ENCODE measurements around the gene CCNF.

CCNF gene

DNA sequence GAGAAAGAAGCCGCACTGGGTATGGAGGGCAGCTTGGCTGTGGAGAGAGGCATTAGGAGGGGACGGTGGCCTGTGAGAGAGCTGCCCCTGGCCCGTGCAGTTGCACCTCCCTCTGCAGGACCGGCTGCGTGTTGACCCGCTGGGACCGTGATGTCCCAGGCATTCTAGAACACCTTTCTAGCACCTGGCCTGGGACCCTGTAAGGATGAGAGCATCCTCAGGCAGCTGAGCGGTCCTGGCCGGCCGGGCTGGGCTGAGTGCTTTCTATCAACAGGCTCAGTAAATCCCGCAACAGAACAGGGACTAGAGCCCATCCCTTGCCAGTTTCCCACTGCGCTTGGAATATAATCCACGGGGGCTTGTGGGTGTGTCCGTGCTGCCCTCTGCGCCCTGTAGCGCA, 60.3 kb downstream of the CCNF start:
- H3K9me3 Mint-ChIP-seq: no peaks in the 10 kb centered on the region
- no peak overlapping the region for H3K27ac Mint-ChIP-seq (ENCODE audit: low read depth)
- H3K4me1 Mint-ChIP-seq: peaks cover 18% of the 10 kb centered on the region
- no peak for ATAC-seq (replicated peaks; ENCODE audit: extremely low read depth, poor library complexity, severe bottlenecking)
- H3K36me3 Mint-ChIP-seq (ENCODE audit: insufficient read depth): peaks cover 2% of the 10 kb centered on the region
- H3K27me3 Mint-ChIP-seq: no peaks in the 10 kb centered on the region
- no peak overlapping the region for H3K4me3 Mint-ChIP-seq
- DNase-seq (ENCODE audit: low spot score in 2 of 2): no peak

GRCh38 chr16:2490190-2491105, 61.2 kb downstream of the CCNF start:
- no peak overlapping the region for H3K4me3 Mint-ChIP-seq
- H3K4me1 Mint-ChIP-seq: peaks cover 13% of the 10 kb centered on the region
- H3K27me3 Mint-ChIP-seq: no peaks in the 10 kb centered on the region
- ATAC-seq (replicated peaks; ENCODE audit: extremely low read depth, poor library complexity, severe bottlenecking): no peak
- no peak for DNase-seq (ENCODE audit: low spot score in 2 of 2)
- no peaks in the 10 kb centered on the region for H3K9me3 Mint-ChIP-seq
- peaks cover 2% of the 10 kb centered on the region for H3K36me3 Mint-ChIP-seq (ENCODE audit: insufficient read depth)
- H3K27ac Mint-ChIP-seq (ENCODE audit: low read depth): no peak overlapping the region

GRCh38 chr16:2492292-2492691, 63.0 kb downstream of the CCNF start:
- no peaks in the 10 kb centered on the region for H3K27me3 Mint-ChIP-seq
- no peaks in the 10 kb centered on the region for H3K9me3 Mint-ChIP-seq
- ATAC-seq (replicated peaks; ENCODE audit: extremely low read depth, poor library complexity, severe bottlenecking): no peak
- H3K27ac Mint-ChIP-seq (ENCODE audit: low read depth): no peak overlapping the region
- H3K4me1 Mint-ChIP-seq: peaks cover 5% of the 10 kb centered on the region
- peaks cover 2% of the 10 kb centered on the region for H3K36me3 Mint-ChIP-seq (ENCODE audit: insufficient read depth)
- H3K4me3 Mint-ChIP-seq: no peak overlapping the region
- DNase-seq (ENCODE audit: low spot score in 2 of 2): no peak

- no peak overlapping the region for H3K4me3 Mint-ChIP-seq
- H3K27ac Mint-ChIP-seq (ENCODE audit: low read depth): no peak overlapping the region
These were observed 64.4 kb downstream of the CCNF start for GRCh38 chr16:2493605-2494004.

DNA sequence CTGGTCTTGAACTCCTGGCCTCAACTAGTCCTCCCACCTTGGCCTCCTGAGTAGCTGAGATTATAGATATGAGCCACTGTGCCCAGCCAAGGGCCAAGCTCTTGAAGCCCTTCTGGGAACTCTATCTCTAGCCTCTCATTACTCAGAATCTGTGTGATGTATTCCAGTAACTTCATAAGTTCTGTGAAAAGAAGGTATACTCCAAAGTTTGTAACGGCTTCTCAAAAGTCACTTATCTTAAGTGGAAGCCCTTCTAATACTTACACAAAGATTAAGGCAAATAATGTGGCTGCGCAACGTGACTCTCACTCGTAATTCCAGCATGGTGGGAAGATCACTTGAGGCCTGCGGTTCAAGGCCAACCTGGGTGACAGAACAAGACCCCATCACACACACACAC, 65.4 kb downstream of the CCNF start:
- no peak for ATAC-seq (replicated peaks; ENCODE audit: extremely low read depth, poor library complexity, severe bottlenecking)
- no peaks in the 10 kb centered on the region for H3K27me3 Mint-ChIP-seq
- no peaks in the 10 kb centered on the region for H3K9me3 Mint-ChIP-seq
- peaks cover 3% of the 10 kb centered on the region for H3K36me3 Mint-ChIP-seq (ENCODE audit: insufficient read depth)
- H3K27ac Mint-ChIP-seq (ENCODE audit: low read depth): no peak overlapping the region
- DNase-seq (ENCODE audit: low spot score in 2 of 2): no peak
- H3K4me1 Mint-ChIP-seq: no peaks in the 10 kb centered on the region
- no peak overlapping the region for H3K4me3 Mint-ChIP-seq

More at GRCh38 chr16:2493605-2494004, 64.4 kb downstream of the CCNF start:
- H3K36me3 Mint-ChIP-seq (ENCODE audit: insufficient read depth): peaks cover 2% of the 10 kb centered on the region
- ATAC-seq (replicated peaks; ENCODE audit: extremely low read depth, poor library complexity, severe bottlenecking) (no peak), DNase-seq (ENCODE audit: low spot score in 2 of 2) (no peak)
- H3K9me3 Mint-ChIP-seq: no peaks in the 10 kb centered on the region
- H3K4me1 Mint-ChIP-seq: no peaks in the 10 kb centered on the region
- no peaks in the 10 kb centered on the region for H3K27me3 Mint-ChIP-seq

- no peak for ATAC-seq (replicated peaks; ENCODE audit: extremely low read depth, poor library complexity, severe bottlenecking)
- H3K27ac Mint-ChIP-seq (ENCODE audit: low read depth): no peak overlapping the region
These were observed 65.8 kb downstream of the CCNF start for GRCh38 chr16:2495041-2495440.

GRCh38 chr16:2496223-2497115, 67.2 kb downstream of the CCNF start:
- H3K4me1 Mint-ChIP-seq: no peaks in the 10 kb centered on the region
- H3K4me3 Mint-ChIP-seq: no peak overlapping the region
- no peak overlapping the region for H3K27ac Mint-ChIP-seq (ENCODE audit: low read depth)
- ATAC-seq (replicated peaks; ENCODE audit: extremely low read depth, poor library complexity, severe bottlenecking) (no peak), DNase-seq (ENCODE audit: low spot score in 2 of 2) (no peak)
- H3K27me3 Mint-ChIP-seq: no peaks in the 10 kb centered on the region
- H3K36me3 Mint-ChIP-seq (ENCODE audit: insufficient read depth): peaks cover 3% of the 10 kb centered on the region
- no peaks in the 10 kb centered on the region for H3K9me3 Mint-ChIP-seq

More at GRCh38 chr16:2495041-2495440, 65.8 kb downstream of the CCNF start:
- Mint-ChIP-seq H3K4me3 (no peak overlapping the region), H3K27me3 (no peaks in the 10 kb centered on the region), H3K36me3 (ENCODE audit: insufficient read depth) (peaks cover 3% of the 10 kb centered on the region), H3K4me1 (no peaks in the 10 kb centered on the region), H3K9me3 (no peaks in the 10 kb centered on the region)
- no peak for DNase-seq (ENCODE audit: low spot score in 2 of 2)

GRCh38 chr16:2497116-2497630, 67.9 kb downstream of the CCNF start:
- DNase-seq (ENCODE audit: low spot score in 2 of 2): no peak
- Mint-ChIP-seq H3K36me3 (ENCODE audit: insufficient read depth) (peaks cover 4% of the 10 kb centered on the region), H3K4me3 (no peak overlapping the region), H3K4me1 (no peaks in the 10 kb centered on the region), H3K27ac (ENCODE audit: low read depth) (peak overlapping the region; percentile 77), H3K27me3 (no peaks in the 10 kb centered on the region), H3K9me3 (no peaks in the 10 kb centered on the region)
- ATAC-seq (replicated peaks; ENCODE audit: extremely low read depth, poor library complexity, severe bottlenecking): no peak

- no peak for ATAC-seq (replicated peaks; ENCODE audit: extremely low read depth, poor library complexity, severe bottlenecking)
These were observed 68.6 kb downstream of the CCNF start for GRCh38 chr16:2497695-2498484.

GRCh38 chr16:2498531-2499253, 69.4 kb downstream of the CCNF start:
- H3K9me3 Mint-ChIP-seq: no peaks in the 10 kb centered on the region
- ATAC-seq (replicated peaks; ENCODE audit: extremely low read depth, poor library complexity, severe bottlenecking): no peak
- H3K36me3 Mint-ChIP-seq (ENCODE audit: insufficient read depth): peaks cover 4% of the 10 kb centered on the region
- no peaks in the 10 kb centered on the region for H3K27me3 Mint-ChIP-seq
- no peak overlapping the region for H3K27ac Mint-ChIP-seq (ENCODE audit: low read depth)
- no peak overlapping the region for H3K4me3 Mint-ChIP-seq
- no peak for DNase-seq (ENCODE audit: low spot score in 2 of 2)
- no peaks in the 10 kb centered on the region for H3K4me1 Mint-ChIP-seq

More at GRCh38 chr16:2497695-2498484, 68.6 kb downstream of the CCNF start:
- Mint-ChIP-seq H3K9me3 (no peaks in the 10 kb centered on the region), H3K27me3 (no peaks in the 10 kb centered on the region), H3K27ac (ENCODE audit: low read depth) (peak overlapping the region; percentile 77), H3K4me1 (no peaks in the 10 kb centered on the region), H3K4me3 (no peak overlapping the region), H3K36me3 (ENCODE audit: insufficient read depth) (peaks cover 4% of the 10 kb centered on the region)
- no peak for DNase-seq (ENCODE audit: low spot score in 2 of 2)

DNA sequence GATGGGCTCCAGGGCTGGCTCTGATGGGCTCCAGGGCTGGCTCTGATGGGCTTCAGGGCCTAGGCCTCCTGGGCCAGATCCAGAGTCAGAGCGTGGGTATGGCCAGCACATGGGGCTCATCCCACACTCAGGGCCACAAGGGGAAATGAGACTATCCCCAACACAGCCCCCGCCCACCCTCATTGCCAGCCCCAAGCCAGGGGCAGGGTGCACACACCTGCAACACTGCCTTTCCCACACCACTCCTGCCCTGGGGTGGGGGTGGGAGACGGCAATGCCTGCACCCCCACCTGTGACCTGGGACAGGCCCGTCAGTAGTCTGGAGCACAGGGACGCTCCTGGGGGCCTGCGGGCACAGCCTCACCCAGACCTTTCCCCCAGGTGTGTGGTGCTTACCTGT, 70.2 kb downstream of the CCNF start:
- Mint-ChIP-seq H3K4me3 (no peak overlapping the region), H3K27ac (ENCODE audit: low read depth) (no peak overlapping the region), H3K9me3 (no peaks in the 10 kb centered on the region), H3K27me3 (no peaks in the 10 kb centered on the region), H3K36me3 (ENCODE audit: insufficient read depth) (peaks cover 4% of the 10 kb centered on the region), H3K4me1 (no peaks in the 10 kb centered on the region)
- DNase-seq (ENCODE audit: low spot score in 2 of 2) (no peak), ATAC-seq (replicated peaks; ENCODE audit: extremely low read depth, poor library complexity, severe bottlenecking) (no peak)

All from central memory CD8-positive, alpha-beta T cell (primary cell).